NCI-H128 (cell line): ENCODE data around the gene COPE.

Experiments used
- DNase-seq: peaks from one replicate; lab custom pipeline; 2025; ENCODE audit not compliant: unreplicated experiment; lab: John Stamatoyannopoulos, UW

Gene COPE

GRCh38 chr19:18895038-18895823 is 24.0 kb downstream of the COPE start:
- no peak for DNase-seq

- DNase-seq = peak; percentile 23
These were observed 24.7 kb downstream of the COPE start for GRCh38 chr19:18894254-18895037.

DNA sequence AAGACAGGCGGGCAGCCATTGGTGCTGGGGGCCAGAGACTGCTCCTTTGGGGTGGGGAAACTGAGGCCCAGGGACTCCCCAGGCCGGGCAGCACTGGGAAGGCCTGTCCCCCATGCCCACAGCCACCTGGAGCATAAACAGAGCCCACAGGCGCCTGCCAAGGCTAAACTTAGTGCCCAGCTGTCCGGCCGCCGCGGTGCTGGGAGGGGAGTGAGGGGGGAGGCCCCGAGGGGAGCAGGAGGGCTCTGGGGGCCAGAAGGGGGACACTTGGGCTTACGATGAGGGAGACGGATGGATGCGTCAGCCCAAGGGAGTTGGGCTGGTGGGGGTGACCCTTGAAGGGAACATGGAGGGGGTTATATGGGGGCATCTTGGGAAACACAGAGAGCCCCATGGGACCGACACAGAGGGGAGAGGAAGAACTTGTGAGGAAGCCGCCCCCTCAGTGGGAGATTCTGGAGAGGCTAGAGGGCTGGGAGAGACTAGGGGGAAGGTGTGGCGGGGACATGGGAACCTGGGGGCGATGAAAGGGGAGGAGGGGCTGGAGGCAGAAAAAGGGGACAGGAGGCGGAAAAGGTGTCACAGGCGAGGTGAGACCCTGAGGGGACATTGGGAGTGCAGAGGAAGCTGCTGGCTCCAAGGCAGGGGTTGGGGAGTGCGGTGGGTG is 25.5 kb downstream of the COPE start:
- DNase-seq = no peak

DNA sequence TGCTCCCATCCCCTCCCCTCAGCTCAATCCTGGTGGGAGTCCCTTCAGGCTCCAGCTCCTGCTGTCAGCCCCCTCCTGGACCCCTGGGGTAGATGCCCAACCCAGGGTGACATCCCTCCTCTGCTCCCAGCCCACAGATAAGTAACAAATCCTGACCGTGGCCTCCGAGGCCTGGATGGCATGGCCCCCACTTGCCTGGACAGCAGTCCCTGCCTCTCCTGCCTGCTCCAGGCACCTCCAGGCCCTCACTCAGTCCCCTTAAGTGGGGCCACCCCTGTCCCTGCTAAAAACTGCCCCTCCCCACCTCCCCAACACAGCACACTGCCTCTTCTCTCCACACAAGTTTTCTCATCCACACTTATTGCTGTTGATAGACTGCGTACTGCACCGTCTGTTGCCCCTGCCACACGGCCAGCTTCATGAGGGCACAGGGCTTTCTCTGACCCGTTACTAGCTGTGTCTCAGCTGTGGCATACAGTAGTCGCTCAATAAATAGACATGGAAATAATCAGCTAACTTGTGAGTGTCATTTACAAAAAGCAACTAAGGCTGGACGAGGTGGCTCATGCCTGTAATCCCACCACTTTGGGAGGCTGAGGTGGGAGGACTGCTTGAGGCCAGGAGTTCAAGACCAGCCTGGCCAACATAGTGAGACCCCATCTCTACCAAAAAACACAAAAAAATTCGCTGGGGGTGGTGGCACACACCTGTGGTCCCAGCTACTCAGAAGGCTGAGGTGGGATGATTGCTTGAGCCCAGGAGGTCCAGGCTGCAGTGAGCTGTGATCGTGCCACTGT is 29.0 kb downstream of the COPE start:
- no peak for DNase-seq

DNA sequence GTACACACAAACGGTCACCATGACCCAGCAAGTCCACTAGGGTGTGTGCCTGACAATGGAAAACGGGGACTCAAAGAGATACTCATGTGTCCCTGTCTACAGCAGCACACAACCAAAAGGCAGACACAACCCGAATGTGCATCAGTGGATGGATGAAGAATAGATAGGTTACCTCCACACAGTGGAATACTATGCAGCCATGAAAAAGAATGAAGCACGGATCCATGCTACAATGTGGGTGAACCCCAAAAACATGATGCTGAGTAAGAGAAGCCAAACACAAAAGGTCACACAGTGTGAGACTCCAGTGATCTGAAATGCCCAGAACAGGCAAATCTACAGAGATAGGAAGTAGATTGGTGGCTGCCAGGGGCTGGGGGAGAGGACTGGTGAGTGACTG is 32.2 kb downstream of the COPE start:
- DNase-seq = no peak

- no peak for DNase-seq
These were observed 35.5 kb downstream of the COPE start for GRCh38 chr19:18883526-18884304.

GRCh38 chr19:18881491-18881890 is 37.7 kb downstream of the COPE start:
- DNase-seq = no peak

- DNase-seq = no peak
These were observed 39.4 kb downstream of the COPE start for GRCh38 chr19:18879579-18880373.

DNA sequence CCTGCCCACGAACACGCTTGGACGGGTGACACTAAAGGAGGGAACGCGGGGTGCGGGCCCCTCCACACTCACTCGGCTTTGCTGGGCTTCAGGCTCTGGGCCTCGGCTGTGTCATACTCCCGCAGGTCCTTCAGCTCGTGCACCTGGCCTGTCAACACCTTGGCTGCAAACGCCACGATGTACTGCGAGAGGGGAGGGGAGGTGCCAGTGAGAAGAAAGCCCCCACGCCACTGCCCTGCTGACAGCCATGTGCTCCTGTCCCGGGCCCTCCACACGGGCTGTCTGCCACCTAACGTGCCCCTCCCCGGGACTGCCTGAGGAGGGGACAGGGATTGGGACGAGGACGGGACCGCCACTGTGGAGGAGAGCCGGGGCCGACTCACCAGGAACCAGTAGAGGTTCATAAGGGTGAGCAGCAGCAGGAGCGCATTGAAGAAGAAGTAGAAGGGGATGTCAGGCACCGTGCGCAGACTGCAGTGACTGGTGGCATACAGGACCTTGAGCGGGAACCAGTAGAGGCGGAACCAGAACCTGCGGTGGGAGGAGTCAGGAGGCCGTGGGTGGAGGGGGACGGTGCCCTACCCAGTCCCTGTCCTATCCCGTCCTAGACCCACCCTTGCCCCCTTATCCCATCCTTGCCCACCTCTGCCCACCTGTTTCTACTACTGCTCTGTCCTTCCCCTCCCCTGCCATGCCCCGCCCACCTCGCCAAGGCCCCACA is 40.2 kb downstream of the COPE start:
- DNase-seq = no peak

GRCh38 chr19:18878058-18878797 is 41.0 kb downstream of the COPE start:
- no peak for DNase-seq

- no peak for DNase-seq
These were observed 42.3 kb downstream of the COPE start for GRCh38 chr19:18876865-18877264.

GRCh38 chr19:18875726-18876125 is 43.5 kb downstream of the COPE start:
- DNase-seq = no peak

DNA sequence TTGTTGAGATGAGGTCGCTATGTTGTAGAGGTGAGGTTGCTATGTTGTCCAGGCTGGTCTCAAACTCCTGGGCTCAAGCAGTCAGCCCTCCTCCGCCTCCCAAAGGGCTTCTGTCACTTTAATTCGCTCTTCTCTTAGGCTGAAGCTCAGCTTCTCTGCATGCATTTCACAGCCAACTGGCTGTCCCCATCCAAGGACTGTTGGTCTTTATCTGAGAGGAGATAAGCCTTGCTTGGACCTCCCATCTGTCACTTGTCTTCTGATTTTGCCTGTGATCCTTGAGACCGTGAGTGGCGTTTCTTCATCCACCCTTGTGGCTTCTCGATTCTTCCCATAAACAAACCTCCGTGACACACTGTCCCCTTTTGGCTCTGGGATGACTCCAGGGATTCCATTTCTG is 47.6 kb downstream of the COPE start:
- no peak for DNase-seq

GRCh38 chr19:18870531-18871172 is 48.5 kb downstream of the COPE start:
- no peak for DNase-seq

- no peak for DNase-seq
These were observed 49.2 kb downstream of the COPE start for GRCh38 chr19:18869781-18870530.

DNA sequence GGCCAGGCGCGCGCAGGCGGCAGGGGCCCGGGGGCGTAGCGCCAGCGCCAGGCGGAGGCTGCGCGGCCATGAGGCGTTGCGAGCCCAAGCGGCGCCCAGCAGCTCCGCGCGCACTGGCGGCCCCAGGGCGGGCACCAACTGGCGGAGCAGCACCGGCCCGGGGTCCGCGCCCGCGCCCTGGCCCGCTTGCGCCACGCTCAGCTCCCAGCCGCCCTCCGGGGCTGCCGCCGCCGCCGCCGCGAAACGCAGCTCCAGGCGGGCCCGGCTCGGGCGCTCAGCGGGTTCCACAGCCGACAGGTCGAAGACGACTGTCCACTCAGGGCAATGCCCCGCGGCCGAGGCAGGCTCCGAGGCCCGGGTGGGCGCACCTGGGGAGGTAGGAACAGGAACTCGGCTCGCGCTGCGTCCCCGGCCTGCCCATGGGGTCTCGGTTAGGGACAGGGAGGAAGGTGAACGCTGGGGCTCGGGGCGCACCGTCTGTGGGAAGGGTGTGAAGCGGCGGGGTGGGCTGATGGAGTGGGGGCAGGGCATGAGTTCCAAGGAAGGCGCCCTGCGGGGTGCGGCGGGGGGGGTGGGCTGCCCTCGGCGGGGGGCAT is 50.1 kb downstream of the COPE start:
- DNase-seq = no peak
